Esophagus muscularis mucosa (tissue), 3 donors: ENCODE results near the gene ASXL2.

Experiments
- POLR2AphosphoS5 ChIP-seq, 2 donors: sonication (generic); formaldehyde crosslinking; IDR thresholded peaks; one replicate each; pipeline ENCODE4 v1.6.1; 2017; ENCODE audit warnings: antibody characterized with exemption in 2 of 2
- TF ChIP-seq, protein P1 (sequence below), 3 experiments: fragments of 200-600 bp in 2 of 3; fragments of 450-650 bp in 1 of 3; sonication (generic) in 2 of 3; IDR thresholded peaks; one replicate each; pipeline ENCODE4 v1.5.1; 2017 to 2019; ENCODE audit warnings: antibody characterized with exemption in 3 of 3, mild to moderate bottlenecking in 2 of 3, moderate library complexity in 1 of 3

DNA sequence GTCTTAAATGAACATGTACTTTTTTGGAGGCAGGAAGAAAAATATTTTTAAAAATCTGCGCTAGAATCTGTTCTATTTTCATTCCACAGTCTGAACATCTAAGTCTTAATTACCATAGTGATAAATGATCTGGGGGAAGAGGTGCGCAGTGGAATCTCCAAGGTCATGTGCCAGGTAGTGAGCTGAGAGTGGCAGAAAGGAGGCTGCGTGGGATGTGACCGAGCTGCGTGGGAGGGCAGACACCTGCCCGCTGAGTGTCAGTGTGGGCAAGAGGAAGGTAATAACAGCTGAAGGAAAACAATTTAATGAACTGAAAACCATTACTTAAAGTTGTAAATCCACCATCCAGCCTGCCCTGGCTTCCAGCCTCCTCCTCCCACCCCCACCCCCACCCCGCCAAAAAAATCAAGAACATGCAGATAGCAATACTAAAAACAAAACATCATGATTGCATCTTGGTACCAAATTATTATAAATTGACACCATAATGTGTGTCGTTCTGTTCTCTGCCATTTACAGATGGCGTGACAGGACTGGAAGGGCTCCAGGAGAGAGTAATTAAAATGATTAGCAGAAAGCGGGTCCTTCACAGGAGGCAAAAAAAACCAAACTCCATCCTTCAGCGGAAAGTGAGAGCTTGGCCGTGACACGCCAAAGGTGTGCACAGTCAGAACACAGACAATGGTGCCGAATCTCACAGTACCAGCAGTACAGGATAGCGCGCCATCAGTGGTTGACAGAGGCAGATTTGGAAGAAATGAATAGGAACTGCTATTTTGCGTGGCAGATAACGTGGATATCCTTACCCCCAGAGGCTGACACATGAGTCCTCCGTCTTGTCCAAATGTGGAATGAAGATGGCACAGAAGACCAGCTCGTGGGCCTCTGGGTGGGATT, 193.5 kb downstream of the ASXL2 start:
- no peak for TF ChIP-seq POLR2AphosphoS5 (IDR thresholded peaks at IDR 0.05)
- TF ChIP-seq, protein P1, sequence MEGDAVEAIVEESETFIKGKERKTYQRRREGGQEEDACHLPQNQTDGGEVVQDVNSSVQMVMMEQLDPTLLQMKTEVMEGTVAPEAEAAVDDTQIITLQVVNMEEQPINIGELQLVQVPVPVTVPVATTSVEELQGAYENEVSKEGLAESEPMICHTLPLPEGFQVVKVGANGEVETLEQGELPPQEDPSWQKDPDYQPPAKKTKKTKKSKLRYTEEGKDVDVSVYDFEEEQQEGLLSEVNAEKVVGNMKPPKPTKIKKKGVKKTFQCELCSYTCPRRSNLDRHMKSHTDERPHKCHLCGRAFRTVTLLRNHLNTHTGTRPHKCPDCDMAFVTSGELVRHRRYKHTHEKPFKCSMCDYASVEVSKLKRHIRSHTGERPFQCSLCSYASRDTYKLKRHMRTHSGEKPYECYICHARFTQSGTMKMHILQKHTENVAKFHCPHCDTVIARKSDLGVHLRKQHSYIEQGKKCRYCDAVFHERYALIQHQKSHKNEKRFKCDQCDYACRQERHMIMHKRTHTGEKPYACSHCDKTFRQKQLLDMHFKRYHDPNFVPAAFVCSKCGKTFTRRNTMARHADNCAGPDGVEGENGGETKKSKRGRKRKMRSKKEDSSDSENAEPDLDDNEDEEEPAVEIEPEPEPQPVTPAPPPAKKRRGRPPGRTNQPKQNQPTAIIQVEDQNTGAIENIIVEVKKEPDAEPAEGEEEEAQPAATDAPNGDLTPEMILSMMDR (IDR thresholded peaks at IDR 0.05), result no peak
